ENCODE measurements around the gene TMEM134. TPM values are rescaled to one million over a fixed set of nuclear protein-coding genes. Genes with fewer than 3 reads are reported as not detected.

Gene TMEM134
- total RNA-seq, 1 donor from 2014 or later = 38.9 TPM

DNA sequence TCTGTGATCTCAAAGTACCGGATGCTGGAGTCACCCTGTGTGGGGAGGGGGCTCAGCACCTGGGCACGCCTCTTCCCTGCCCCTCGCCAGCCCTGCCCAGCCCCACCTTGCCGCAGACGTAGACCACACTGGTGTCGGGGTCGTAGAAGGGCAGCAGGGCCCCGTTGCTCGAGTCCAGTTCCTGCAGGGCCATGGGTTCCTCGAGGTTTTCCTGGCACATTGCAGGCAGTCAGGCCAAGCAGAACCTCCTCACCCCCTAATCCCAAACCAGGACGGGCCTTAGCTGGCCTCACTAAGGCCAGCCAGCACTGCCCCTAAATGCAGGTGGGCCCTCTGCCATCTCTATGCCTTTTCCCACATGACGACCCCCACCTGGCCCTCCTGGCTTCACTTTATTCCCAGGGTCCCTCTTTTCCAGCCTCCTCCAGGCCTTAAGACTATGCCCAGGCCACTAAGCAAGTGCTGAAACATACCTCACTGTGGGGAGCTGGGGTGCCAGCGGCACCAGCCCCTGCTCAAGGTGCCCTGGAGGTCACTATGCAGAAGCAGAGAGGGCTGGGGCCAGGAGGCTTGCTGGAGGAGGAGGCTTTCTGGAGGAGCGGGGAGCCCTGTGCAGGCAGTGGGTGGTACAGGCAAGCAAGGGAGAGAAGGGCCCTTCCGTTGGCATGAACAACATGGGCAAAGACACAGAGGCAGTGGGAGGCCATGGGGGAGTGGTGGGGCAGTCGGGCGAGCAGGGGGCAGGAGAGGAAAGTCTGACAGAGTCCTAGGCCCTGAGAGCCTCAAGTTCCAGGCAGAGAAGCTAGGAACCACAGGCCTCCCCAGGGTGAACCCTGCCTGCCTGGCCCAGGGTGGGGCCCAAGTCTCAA, 28.6 kb downstream of the TMEM134 start:
- no peak for ATAC-seq
- DNase-seq (ENCODE audit: low spot score) = no peak

DNA sequence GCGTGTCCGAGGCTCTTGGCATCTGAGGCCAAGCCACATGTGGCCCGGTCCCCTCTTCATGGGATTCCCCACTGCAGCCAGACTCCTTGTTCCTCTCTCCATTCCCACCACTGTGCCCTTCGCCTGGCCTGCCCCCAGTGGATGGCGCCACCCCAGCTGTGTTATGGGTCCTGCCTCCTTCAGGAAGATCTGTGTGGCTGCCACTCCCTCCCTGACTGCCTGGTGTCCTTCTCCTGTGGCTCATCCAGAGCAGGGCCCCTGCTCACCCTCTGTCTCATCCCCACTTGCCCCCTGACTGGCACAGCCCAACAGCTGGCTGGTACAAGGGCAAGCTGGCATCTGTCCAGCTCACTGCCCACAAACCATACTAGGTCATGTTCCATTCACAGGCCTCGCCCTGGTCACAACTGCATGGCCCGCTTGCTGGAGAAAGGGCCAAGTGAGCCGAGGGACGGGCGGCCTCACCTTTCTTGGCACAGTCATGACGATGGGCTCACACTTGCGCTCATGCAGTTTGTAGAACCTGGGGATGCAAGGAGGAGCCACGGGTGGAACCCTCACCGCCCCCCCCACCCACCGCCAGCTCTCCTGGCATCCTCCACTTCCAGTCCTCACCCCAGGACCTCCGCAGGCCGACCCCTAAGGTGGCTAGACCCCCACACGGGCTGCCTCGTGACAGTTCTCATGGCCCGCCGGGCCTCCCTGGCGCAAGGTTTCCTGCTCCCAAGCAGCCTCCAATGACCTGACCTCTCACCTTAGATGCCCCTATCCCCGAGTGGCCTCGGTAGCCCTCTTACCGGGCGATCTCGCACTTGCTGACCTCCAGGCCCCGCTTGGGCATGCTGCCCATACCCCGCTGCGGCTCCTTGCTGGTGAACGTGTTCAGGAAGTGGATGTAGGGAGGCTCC, 29.5 kb downstream of the TMEM134 start:
- ATAC-seq (peak; percentile 1), DNase-seq (ENCODE audit: low spot score) (no peak)

DNA sequence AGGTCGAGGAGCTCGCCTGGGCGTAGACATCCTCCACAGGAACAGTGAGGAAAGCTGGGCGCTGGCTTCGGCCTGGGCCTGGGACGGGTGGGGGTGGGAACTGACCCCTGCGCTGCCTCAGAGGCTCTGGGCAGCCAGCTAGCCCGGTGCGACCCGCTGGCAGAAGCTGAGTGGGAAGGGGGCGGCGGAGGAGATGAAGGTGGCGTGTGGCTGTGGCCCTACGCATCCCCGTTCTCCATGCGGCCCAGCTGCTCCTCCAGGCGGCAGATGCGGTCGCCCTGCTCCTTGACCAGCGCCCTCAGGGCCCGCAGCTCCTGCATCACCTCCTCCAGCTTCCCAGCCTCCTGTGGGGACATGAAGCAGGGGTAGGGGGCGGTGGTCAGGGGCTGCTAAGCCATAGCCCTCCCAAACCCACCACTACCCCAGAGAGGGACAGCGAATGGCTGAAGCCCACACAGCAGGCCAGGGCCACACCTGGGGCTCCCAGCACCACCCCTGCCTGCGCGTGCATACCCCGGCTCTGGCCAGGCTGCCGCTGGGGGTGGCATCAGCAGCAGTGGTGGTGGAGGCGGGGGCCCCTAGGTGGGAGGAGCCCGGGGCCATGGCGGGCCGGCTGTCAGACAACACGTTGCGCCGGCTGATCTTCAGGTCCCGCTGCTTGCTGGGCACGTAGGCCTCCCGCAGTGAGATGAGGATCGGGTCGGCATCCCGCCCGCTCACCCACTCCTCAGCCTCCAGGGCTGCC, 30.7 kb downstream of the TMEM134 start:
- ATAC-seq = no peak

DNA sequence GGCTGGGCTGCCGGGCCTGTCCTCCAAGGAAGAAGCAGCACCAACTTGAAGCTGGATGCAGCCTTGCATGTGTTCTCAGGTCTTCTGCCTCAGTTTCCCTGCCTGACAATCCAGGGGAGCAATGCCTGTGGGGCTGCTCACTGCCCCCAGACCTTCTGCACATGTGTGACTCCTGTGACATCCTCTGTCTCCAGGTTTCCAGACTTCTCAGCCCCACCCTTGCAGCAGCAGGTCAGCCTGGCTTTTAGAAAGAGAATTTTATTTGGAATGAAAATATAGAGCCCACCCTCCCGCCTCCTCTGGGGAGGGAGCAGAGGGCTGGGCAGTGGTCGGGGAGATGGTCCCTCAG, 31.3 kb downstream of the TMEM134 start:
- DNase-seq (ENCODE audit: low spot score) = no peak
- no peak for ATAC-seq

More for the DNA sequence above, 30.7 kb downstream of the TMEM134 start:
- DNase-seq (ENCODE audit: low spot score) = no peak

- no peak for DNase-seq (ENCODE audit: low spot score)
- no peak for ATAC-seq
Measured at GRCh38 chr11:67437082-67437808, 31.8 kb downstream of the TMEM134 start, which contains the start of gene PTPRCAP. PTPRCAP (minus strand) TSS chr11:67437682; CDS start chr11:67437619, 63 bp downstream.

GRCh38 chr11:67436459-67437081, 32.5 kb downstream of the TMEM134 start:
- DNase-seq (ENCODE audit: low spot score) (no peak), ATAC-seq (peak; percentile 6)

- DNase-seq (ENCODE audit: low spot score) = no peak
- ATAC-seq = no peak
Measured at GRCh38 chr11:67435727-67436458, 33.2 kb downstream of the TMEM134 start.

- ATAC-seq = no peak
Measured at GRCh38 chr11:67435031-67435726, 33.9 kb downstream of the TMEM134 start.

GRCh38 chr11:67434395-67434881, 34.6 kb downstream of the TMEM134 start:
- no peak for ATAC-seq
- DNase-seq (ENCODE audit: low spot score) = no peak

More at GRCh38 chr11:67435031-67435726, 33.9 kb downstream of the TMEM134 start:
- no peak for DNase-seq (ENCODE audit: low spot score)

- no peak for ATAC-seq
- no peak for DNase-seq (ENCODE audit: low spot score)
Measured at GRCh38 chr11:67433536-67434394, 35.3 kb downstream of the TMEM134 start.

GRCh38 chr11:67432655-67433349, 36.2 kb downstream of the TMEM134 start:
- no peak for ATAC-seq

DNA sequence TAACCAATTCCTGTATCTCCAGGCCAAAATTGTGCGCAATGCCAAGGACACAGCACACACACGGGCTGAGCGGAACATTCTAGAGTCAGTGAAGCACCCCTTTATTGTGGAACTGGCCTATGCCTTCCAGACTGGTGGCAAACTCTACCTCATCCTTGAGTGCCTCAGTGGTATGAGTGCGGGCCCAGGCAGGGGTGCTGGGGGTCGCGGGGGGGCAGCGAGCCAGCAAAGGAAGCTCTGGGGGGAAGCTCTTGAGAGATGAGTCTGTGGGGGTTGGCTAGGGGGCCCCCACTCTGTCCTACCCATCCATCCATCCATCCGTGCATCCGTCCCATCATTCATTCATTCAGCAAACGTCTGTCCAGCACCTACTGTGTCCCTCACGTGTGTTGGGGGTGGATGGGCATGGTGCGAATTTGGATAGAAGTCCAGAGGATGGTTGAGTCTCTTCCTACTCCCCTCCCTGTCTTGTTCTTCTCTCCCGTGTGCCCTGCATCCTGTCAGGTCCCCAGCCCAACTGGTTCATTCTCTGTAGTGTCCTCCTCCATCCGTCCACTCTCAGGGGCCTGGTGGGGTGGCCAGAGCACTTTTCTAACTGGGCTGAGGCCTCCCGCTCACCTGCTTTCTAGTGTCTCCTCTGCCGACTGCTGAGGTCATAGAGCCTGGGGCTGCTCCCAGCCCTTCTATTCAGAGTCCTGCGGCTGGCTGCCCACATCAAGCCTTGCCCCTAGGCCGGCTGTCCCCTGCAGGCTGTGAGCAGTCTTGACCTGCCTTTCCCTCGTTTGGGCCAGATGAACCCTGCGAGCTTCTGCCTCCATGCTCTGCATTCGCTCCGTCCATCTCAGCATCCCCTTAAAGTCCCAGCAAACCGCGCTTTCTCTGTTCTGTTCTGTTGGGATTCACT, 37.5 kb downstream of the TMEM134 start:
- DNase-seq (ENCODE audit: low spot score) (no peak), ATAC-seq (no peak)

More at GRCh38 chr11:67432655-67433349, 36.2 kb downstream of the TMEM134 start:
- DNase-seq (ENCODE audit: low spot score) = no peak

- DNase-seq (ENCODE audit: low spot score) (no peak), ATAC-seq (no peak)
Measured at GRCh38 chr11:67429722-67430121, 39.3 kb downstream of the TMEM134 start.

DNA sequence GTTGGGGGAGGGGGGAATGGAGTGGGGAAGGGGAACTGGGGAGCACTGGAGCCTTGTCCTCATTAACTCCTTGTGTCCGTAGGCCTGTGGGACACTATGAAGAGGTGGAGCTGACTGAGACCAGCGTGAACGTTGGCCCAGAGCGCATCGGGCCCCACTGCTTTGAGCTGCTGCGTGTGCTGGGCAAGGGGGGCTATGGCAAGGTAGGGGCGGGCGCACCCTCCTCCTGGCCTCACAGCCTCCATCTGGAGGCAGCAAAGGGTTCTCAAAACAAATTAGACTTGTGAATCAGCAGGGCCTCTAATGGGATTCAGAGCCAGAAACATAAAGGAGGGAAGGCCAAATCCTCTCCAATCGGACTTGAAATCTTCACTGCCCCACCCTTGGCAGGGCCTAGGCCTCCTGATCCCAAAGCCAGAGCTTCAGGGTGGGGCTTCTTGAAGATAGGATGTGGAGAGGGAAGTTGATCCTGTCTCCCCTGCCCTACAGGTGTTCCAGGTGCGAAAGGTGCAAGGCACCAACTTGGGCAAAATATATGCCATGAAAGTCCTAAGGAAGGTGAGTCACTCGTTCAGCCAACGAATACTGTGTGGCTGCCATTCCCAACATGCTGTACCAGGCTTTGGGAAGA, 39.9 kb downstream of the TMEM134 start:
- no peak for DNase-seq (ENCODE audit: low spot score)

More for the DNA sequence above, 39.9 kb downstream of the TMEM134 start:
- no peak for ATAC-seq

All from left lobe of liver (tissue), 2 donors.